H9 (cell line): ENCODE results near the gene ATF5. TPM values are rescaled to one million over a fixed set of nuclear protein-coding genes. Genes with fewer than 3 reads are reported as not detected.

Source experiments
- DNase-seq: peaks from one replicate; pipeline ENCODE4 v3.0.0-alpha.2; 2017
- H2AFZ ChIP-seq: one replicate; pipeline ENCODE4 v1.6.1; 2013; ENCODE audit warnings: mild to moderate bottlenecking, low read length, control low read depth, moderate library complexity
- H2AK5ac ChIP-seq: 2 replicates; pipeline ENCODE4 v1.6.1; 2013; ENCODE audit warnings: low read length, control low read depth, mixed read lengths; ENCODE audit not compliant: insufficient read length
- H2BK120ac ChIP-seq: one replicate; pipeline ENCODE4 v1.6.1; 2013; ENCODE audit warnings: low read depth, mild to moderate bottlenecking, low read length, control low read depth, inconsistent platforms; ENCODE audit not compliant: poor library complexity, severe bottlenecking
- H2BK12ac ChIP-seq: 2 replicates; pipeline ENCODE4 v1.6.1; 2013; ENCODE audit warnings: low read length, control low read depth, mixed read lengths, low read depth; ENCODE audit not compliant: insufficient read length
- H2BK15ac ChIP-seq: 2 replicates; pipeline ENCODE4 v1.6.1; 2013; ENCODE audit warnings: low read depth, low read length, control low read depth
- H2BK20ac ChIP-seq: one replicate; pipeline ENCODE4 v1.6.1; 2013; ENCODE audit warnings: low read depth, mild to moderate bottlenecking, low read length, control low read depth, inconsistent platforms; ENCODE audit not compliant: poor library complexity, severe bottlenecking
- H2BK5ac ChIP-seq: 2 replicates; pipeline ENCODE4 v1.6.1; 2013; ENCODE audit warnings: low read length, control low read depth, mixed read lengths; ENCODE audit not compliant: insufficient read length
- H3K14ac ChIP-seq: 2 replicates; pipeline ENCODE4 v1.6.1; 2013; ENCODE audit warnings: low read length, control low read depth; ENCODE audit not compliant: insufficient read depth
- H3K18ac ChIP-seq: 2 replicates; pipeline ENCODE4 v1.6.1; 2013; ENCODE audit warnings: low read depth, mild to moderate bottlenecking, mixed read lengths, low read length, control low read depth; ENCODE audit not compliant: insufficient read length
- H3K23ac ChIP-seq: 2 replicates; pipeline ENCODE4 v1.6.1; 2013; ENCODE audit warnings: low read length, control low read depth, mixed read lengths, low read depth; ENCODE audit not compliant: insufficient read length
- H3K23me2 ChIP-seq: 2 replicates; pipeline ENCODE4 v1.6.1; 2013; ENCODE audit warnings: low read depth, mild to moderate bottlenecking, mixed read lengths, low read length, control low read depth; ENCODE audit not compliant: insufficient read length, poor library complexity, severe bottlenecking
- H3K27ac ChIP-seq: 2 replicates; pipeline ENCODE4 v1.5.1; 2013; ENCODE audit warnings: low read length, control low read depth, mixed read lengths, low read depth; ENCODE audit not compliant: insufficient read length
- H3K27me3 ChIP-seq: 2 replicates; pipeline ENCODE4 v1.6.1; 2013; ENCODE audit warnings: low read length, control low read depth, inconsistent platforms; ENCODE audit not compliant: insufficient read depth
- H3K4ac ChIP-seq: 2 replicates; pipeline ENCODE4 v1.6.1; 2013; ENCODE audit warnings: low read depth, mild to moderate bottlenecking, control low read depth, inconsistent platforms, low read length, moderate library complexity
- H3K4me1 ChIP-seq: 2 replicates; pipeline ENCODE4 v1.6.1; 2013; ENCODE audit warnings: low read length, control low read depth, inconsistent platforms; ENCODE audit not compliant: insufficient read depth
- H3K4me2 ChIP-seq: 2 replicates; pipeline ENCODE4 v1.6.1; 2013; ENCODE audit warnings: low read length, control low read depth, mixed read lengths; ENCODE audit not compliant: insufficient read length, insufficient read depth
- H3K56ac ChIP-seq: 2 replicates; pipeline ENCODE4 v1.6.1; 2013; ENCODE audit warnings: low read depth, mild to moderate bottlenecking, mixed read lengths, low read length, control low read depth; ENCODE audit not compliant: insufficient read length
- H3K79me1 ChIP-seq: 2 replicates; pipeline ENCODE4 v1.6.1; 2013; ENCODE audit warnings: low read depth, mild to moderate bottlenecking, moderate library complexity, low read length, control low read depth, inconsistent platforms; ENCODE audit not compliant: insufficient read depth, poor library complexity, severe bottlenecking
- H3K79me2 ChIP-seq: 2 replicates; pipeline ENCODE4 v1.6.1; 2013; ENCODE audit warnings: low read length, control low read depth, inconsistent platforms; ENCODE audit not compliant: insufficient read depth
- H3K9ac ChIP-seq: 2 replicates; pipeline ENCODE4 v1.6.1; 2013; ENCODE audit warnings: low read length, control low read depth, mixed read lengths; ENCODE audit not compliant: insufficient read length; ENCODE audit errors: extremely low read depth
- H3K9me3 ChIP-seq: one replicate; pipeline ENCODE4 v1.6.1; 2013; ENCODE audit warnings: low read depth, low read length, inconsistent platforms; ENCODE audit not compliant: control insufficient read depth
- H3T11ph ChIP-seq: one replicate; pipeline ENCODE4 v1.6.1; 2013; ENCODE audit warnings: mild to moderate bottlenecking, low read length, control low read depth, inconsistent platforms
- H4K20me1 ChIP-seq: one replicate; pipeline ENCODE4 v1.6.1; 2013; ENCODE audit not compliant: control insufficient read depth, insufficient read length, insufficient read depth
- H4K5ac ChIP-seq: 2 replicates; pipeline ENCODE4 v1.6.1; 2013; ENCODE audit warnings: low read depth, mild to moderate bottlenecking, mixed read lengths, low read length, control low read depth; ENCODE audit not compliant: insufficient read length
- H4K8ac ChIP-seq: replicated peaks from 2 replicates; pipeline ENCODE4 v1.6.1; 2013; ENCODE audit warnings: low read length, control low read depth, mixed read lengths, low read depth; ENCODE audit not compliant: insufficient read length
- H4K91ac ChIP-seq: 2 replicates; pipeline ENCODE4 v1.6.1; 2013; ENCODE audit warnings: low read depth, mild to moderate bottlenecking, moderate library complexity, mixed read lengths, low read length, control low read depth; ENCODE audit not compliant: insufficient read length
- H3K27ac Mint-ChIP-seq, 3 experiments: 2 replicates in 2 of 3; 3 replicates in 1 of 3; pipeline ENCODE4 v1.8.0; 2020 to 2021; ENCODE audit warnings: mixed read lengths in 3 of 3, mild to moderate bottlenecking in 1 of 3, moderate library complexity in 1 of 3
- H3K27me3 Mint-ChIP-seq: 2 replicates; pipeline ENCODE4 v1.8.0; 2021; ENCODE audit warnings: low read depth, mild to moderate bottlenecking, moderate library complexity, mixed read lengths
- H3K36me3 Mint-ChIP-seq, 3 experiments: 2 replicates in 2 of 3; 3 replicates in 1 of 3; pipeline ENCODE4 v1.8.0; 2020 to 2021; ENCODE audit warnings: low read depth in 3 of 3, mixed read lengths in 3 of 3; ENCODE audit not compliant: insufficient read depth in 1 of 3
- H3K4me1 Mint-ChIP-seq, 2 experiments: 2 replicates each; pipeline ENCODE4 v1.8.0; 2020; ENCODE audit warnings: mixed read lengths in 2 of 2
- H3K4me3 Mint-ChIP-seq, 2 experiments: 2 replicates in 1 of 2; 3 replicates in 1 of 2; pipeline ENCODE4 v1.8.0; 2020 to 2021; ENCODE audit warnings: mild to moderate bottlenecking in 2 of 2, mixed read lengths in 2 of 2, moderate library complexity in 1 of 2
- H3K9me3 Mint-ChIP-seq, 2 experiments: 2 replicates in 1 of 2; 3 replicates in 1 of 2; pipeline ENCODE4 v1.8.0; 2020; ENCODE audit warnings: mild to moderate bottlenecking in 2 of 2, mixed read lengths in 2 of 2, moderate library complexity in 1 of 2
- CTCF ChIP-seq: fragments of 200-600 bp; sonication (generic); conservative IDR thresholded peaks from 3 replicates; pipeline ENCODE4 v1.8.0; 2021; ENCODE audit warnings: antibody characterized with exemption, mild to moderate bottlenecking
- WGBS: extraction: QIAGEN DNeasy Blood & Tissue Kit; methylation state at CpG from one replicate; pipeline ENCODE4 v1.1.7; 2013; ENCODE audit warnings: missing lambda C conversion rate, low lambda C conversion rate, mixed read lengths; ENCODE audit not compliant: insufficient read length; ENCODE audit errors: extremely low coverage; 5-methylcytosine and 5-hydroxymethylcytosine counted together
- total RNA-seq: library from RNA; stranded (reverse); gene quantifications from 2 replicates; pipeline ENCODE4 v1.2.1, GENCODE V29; 2021

ATF5 gene
- total RNA-seq, 1 experiment from 2014 or later = 18.5 TPM

- H3K56ac ChIP-seq = no peak overlapping the region
- H3K27ac Mint-ChIP-seq = no peak overlapping the region
- no peak overlapping the region for H4K91ac ChIP-seq
Observed at GRCh38 chr19:49973987-49974386, 45.0 kb downstream of the ATF5 start.

More at GRCh38 chr19:49973987-49974386, 45.0 kb downstream of the ATF5 start:
- Histone ChIP-seq H3K18ac (no peak overlapping the region), H3K27ac (no peak overlapping the region), H3K9me3 (no peaks in the 10 kb centered on the region), H3K4me2 (no peak overlapping the region), H4K5ac (no peak overlapping the region), H2BK5ac (no peak overlapping the region), H3K23ac (no peak overlapping the region), H3K9ac (no peak overlapping the region), H3K79me2 (no peaks in the 10 kb centered on the region), H2BK12ac (no peak overlapping the region), H4K8ac (no peak overlapping the region), H2AK5ac (no peak overlapping the region), H2BK15ac (no peak overlapping the region), H3K14ac (no peak overlapping the region), H3K4ac (no peak overlapping the region), H2AFZ (no peak overlapping the region), H3T11ph (no peak overlapping the region), H4K20me1 (peaks cover 3% of the 10 kb centered on the region), H2BK20ac (no peak overlapping the region), H3K27me3 (no peaks in the 10 kb centered on the region), H3K23me2 (no peaks in the 10 kb centered on the region), H3K79me1 (no peaks in the 10 kb centered on the region), H3K4me1 (no peaks in the 10 kb centered on the region), H2BK120ac (no peak overlapping the region)
- 0 out of 7 replicates have a peak, but pooled peaks cover 0 to 3% (median 0%) of the 10 kb centered on the region in 3 experiments for H3K36me3 Mint-ChIP-seq
- WGBS = no CpG with 5 or more reads among the region's 18 CpGs
- no peak for TF ChIP-seq CTCF
- H3K9me3 Mint-ChIP-seq = no peaks in the 10 kb centered on the region
- peaks cover 9% of the 10 kb centered on the region for H3K27me3 Mint-ChIP-seq
- no peaks in the 10 kb centered on the region for H3K4me1 Mint-ChIP-seq
- no peak for DNase-seq
- H3K4me3 Mint-ChIP-seq = no peak overlapping the region
